Chondrocyte (in vitro differentiated cells): ENCODE data around the gene SDR42E1. TPM values are rescaled to one million over a fixed set of nuclear protein-coding genes. Genes with fewer than 3 reads are reported as not detected.

Experiments used
- DNase-seq: peaks from one replicate; pipeline ENCODE4 v3.0.0; 2021; ENCODE audit warnings: mixed read lengths, low spot score
- H3K27ac Mint-ChIP-seq: one replicate; pipeline ENCODE4 v1.8.0; 2021; ENCODE audit warnings: mild to moderate bottlenecking, moderate library complexity, mixed read lengths; ENCODE audit not compliant: unreplicated experiment
- H3K27me3 Mint-ChIP-seq: 2 replicates; pipeline ENCODE4 v1.8.0; 2021; ENCODE audit warnings: low read depth, mixed read lengths
- H3K36me3 Mint-ChIP-seq: 2 replicates; pipeline ENCODE4 v1.8.0; 2021; ENCODE audit warnings: low read depth, mixed read lengths
- H3K4me1 Mint-ChIP-seq: 2 replicates; pipeline ENCODE4 v1.8.0; 2021; ENCODE audit warnings: low read depth, mild to moderate bottlenecking, mixed read lengths
- H3K4me3 Mint-ChIP-seq: one replicate; pipeline ENCODE4 v1.8.0; 2021; ENCODE audit warnings: mild to moderate bottlenecking, moderate library complexity, mixed read lengths; ENCODE audit not compliant: unreplicated experiment
- H3K9me3 Mint-ChIP-seq: 2 replicates; pipeline ENCODE4 v1.8.0; 2021; ENCODE audit warnings: low read depth, mixed read lengths
- total RNA-seq: library from RNA; stranded (reverse); gene quantifications from 3 replicates; pipeline ENCODE4 v1.2.1, GENCODE V29; 2021
- TF ChIP-seq, protein P1 (sequence below): fragments of 200-600 bp; sonication (generic); IDR thresholded peaks from 2 replicates; pipeline ENCODE4 v1.5.0; 2021; ENCODE audit warnings: antibody characterized with exemption, mild to moderate bottlenecking, moderate library complexity

Gene SDR42E1
- total RNA-seq, 1 donor from 2014 or later = not detected

- H3K4me1 Mint-ChIP-seq = peaks cover 17% of the 10 kb centered on the region
These were observed 14.4 kb downstream of the SDR42E1 start for GRCh38 chr16:81996664-81997509.

GRCh38 chr16:81995651-81996050 lies 15.6 kb downstream of the SDR42E1 start:
- peaks cover 5% of the 10 kb centered on the region for H3K27me3 Mint-ChIP-seq
- no peaks in the 10 kb centered on the region for H3K36me3 Mint-ChIP-seq
- H3K4me1 Mint-ChIP-seq = peaks cover 17% of the 10 kb centered on the region
- H3K9me3 Mint-ChIP-seq = peaks cover 4% of the 10 kb centered on the region
- TF ChIP-seq, protein P1, sequence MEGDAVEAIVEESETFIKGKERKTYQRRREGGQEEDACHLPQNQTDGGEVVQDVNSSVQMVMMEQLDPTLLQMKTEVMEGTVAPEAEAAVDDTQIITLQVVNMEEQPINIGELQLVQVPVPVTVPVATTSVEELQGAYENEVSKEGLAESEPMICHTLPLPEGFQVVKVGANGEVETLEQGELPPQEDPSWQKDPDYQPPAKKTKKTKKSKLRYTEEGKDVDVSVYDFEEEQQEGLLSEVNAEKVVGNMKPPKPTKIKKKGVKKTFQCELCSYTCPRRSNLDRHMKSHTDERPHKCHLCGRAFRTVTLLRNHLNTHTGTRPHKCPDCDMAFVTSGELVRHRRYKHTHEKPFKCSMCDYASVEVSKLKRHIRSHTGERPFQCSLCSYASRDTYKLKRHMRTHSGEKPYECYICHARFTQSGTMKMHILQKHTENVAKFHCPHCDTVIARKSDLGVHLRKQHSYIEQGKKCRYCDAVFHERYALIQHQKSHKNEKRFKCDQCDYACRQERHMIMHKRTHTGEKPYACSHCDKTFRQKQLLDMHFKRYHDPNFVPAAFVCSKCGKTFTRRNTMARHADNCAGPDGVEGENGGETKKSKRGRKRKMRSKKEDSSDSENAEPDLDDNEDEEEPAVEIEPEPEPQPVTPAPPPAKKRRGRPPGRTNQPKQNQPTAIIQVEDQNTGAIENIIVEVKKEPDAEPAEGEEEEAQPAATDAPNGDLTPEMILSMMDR = no peak
- H3K4me3 Mint-ChIP-seq = no peak overlapping the region
- no peak for DNase-seq
- H3K27ac Mint-ChIP-seq = no peak overlapping the region

More at GRCh38 chr16:81996664-81997509, 14.4 kb downstream of the SDR42E1 start:
- no peak for DNase-seq
- peaks cover 4% of the 10 kb centered on the region for H3K27me3 Mint-ChIP-seq
- H3K36me3 Mint-ChIP-seq = no peaks in the 10 kb centered on the region
- H3K4me3 Mint-ChIP-seq = no peak overlapping the region
- TF ChIP-seq, protein P1 = peak; percentile 66
- H3K9me3 Mint-ChIP-seq = peaks cover 4% of the 10 kb centered on the region
- H3K27ac Mint-ChIP-seq = no peak overlapping the region

DNA sequence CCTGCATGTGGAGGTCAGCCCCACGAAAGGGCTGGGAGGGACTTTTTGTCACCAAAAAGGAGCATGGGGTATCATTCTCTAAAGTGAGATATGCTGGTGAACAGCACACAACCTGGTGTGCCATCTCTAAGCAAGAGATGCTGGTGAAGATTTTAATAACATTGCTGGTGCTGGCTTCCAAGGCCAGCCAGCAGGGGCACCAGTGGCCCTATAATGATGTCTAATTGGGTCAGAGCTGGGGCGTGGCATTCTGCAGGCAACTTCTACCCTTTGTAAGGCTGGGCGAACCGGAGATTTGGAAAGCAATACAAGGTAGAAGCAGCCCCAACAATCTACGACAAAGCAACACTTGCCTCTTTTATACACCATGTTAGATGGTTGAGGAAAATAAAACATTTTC lies 16.8 kb downstream of the SDR42E1 start:
- Mint-ChIP-seq H3K36me3 (no peaks in the 10 kb centered on the region), H3K4me1 (peaks cover 17% of the 10 kb centered on the region), H3K27me3 (peaks cover 9% of the 10 kb centered on the region), H3K9me3 (peaks cover 4% of the 10 kb centered on the region), H3K27ac (no peak overlapping the region), H3K4me3 (no peak overlapping the region)
- no peak for DNase-seq
- TF ChIP-seq, protein P1 = peak; percentile 17

DNA sequence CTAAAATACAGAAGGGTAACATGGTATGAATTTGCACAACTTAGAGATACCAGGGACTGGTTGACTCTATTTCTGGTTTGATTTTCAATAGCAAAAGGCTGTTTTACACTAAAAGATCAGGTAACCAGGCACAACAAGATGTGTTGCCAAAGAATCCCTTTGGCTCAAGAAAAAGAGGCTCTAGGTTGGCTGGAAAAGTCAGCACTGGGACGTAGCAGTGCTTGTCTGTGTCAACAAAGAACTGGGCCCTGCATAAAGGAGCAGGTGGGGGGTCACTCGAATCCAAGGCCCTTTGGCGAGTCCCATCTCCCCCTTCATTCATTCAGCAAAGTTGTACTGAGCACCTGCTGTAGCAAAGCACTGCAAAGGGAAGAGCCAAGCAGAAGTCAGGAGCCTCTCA lies 18.4 kb downstream of the SDR42E1 start:
- Mint-ChIP-seq H3K27ac (no peak overlapping the region), H3K4me1 (peaks cover 14% of the 10 kb centered on the region), H3K4me3 (no peak overlapping the region), H3K36me3 (no peaks in the 10 kb centered on the region), H3K27me3 (peaks cover 11% of the 10 kb centered on the region), H3K9me3 (no peaks in the 10 kb centered on the region)
- TF ChIP-seq, protein P1 = no peak
- no peak for DNase-seq

DNA sequence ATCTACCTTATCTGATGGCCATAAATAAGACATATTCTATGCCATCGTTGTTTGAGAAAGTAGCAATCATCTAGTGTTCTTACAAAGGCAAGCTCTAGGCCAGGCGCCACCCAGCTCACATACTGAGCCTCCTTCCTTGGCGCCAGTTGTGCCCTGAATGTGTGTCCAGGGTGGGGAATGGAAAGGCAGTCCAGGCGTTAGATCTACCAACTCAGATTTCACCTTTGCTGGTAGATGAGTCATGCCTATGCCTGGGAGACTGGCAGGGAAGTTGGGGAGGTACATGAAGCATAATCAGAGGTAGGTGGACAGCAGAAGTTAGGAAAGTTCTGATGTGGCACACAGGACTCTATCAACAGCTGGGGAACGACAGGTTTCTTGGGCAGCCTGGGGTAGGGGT lies 23.6 kb downstream of the SDR42E1 start:
- TF ChIP-seq, protein P1 = no peak
- Mint-ChIP-seq H3K4me3 (no peak overlapping the region), H3K27me3 (peaks cover 20% of the 10 kb centered on the region), H3K9me3 (no peaks in the 10 kb centered on the region), H3K36me3 (no peaks in the 10 kb centered on the region), H3K4me1 (no peaks in the 10 kb centered on the region), H3K27ac (no peak overlapping the region)
- DNase-seq = no peak
